OCI-LY7 (cell line): Measurements from ENCODE around the gene NLGN1. TPM values are rescaled to one million over a fixed set of nuclear protein-coding genes. Genes with fewer than 3 reads are reported as not detected.
A peak's percentile ranks its signal among the peaks of the same experiment; 100 is the strongest.

Experiments used
- BruUV-seq: library from RNA; stranded (reverse); fragments of 400-500 nt; replicated peaks from 2 replicates; lab custom pipeline; 2021; lab: Mats Ljungman, UMichigan
- CTCF ChIA-PET: fragments of 300-600 bp; sonication (Branson Sonifier 250); formaldehyde crosslinking; loops from one replicate; lab custom pipeline; 2022; ENCODE audit warnings: antibody characterized with exemption; ENCODE audit not compliant: unreplicated experiment; lab: Charles Lee
- POLR2A ChIA-PET: fragments of 300-600 bp; sonication (Branson Sonifier 250); formaldehyde crosslinking; loops from one replicate; lab custom pipeline; 2022; ENCODE audit warnings: antibody characterized with exemption; lab: Charles Lee
- DNase-seq: peaks from one replicate; pipeline ENCODE4 v3.0.0-alpha.2; 2015; ENCODE audit warnings: low spot score
- H2AFZ ChIP-seq: fragments of 200-600 bp; sonication (generic), shearing (Covaris generic); 2 replicates; pipeline ENCODE4 v1.6.1; 2014; ENCODE audit warnings: mild to moderate bottlenecking, antibody characterized with exemption, low read length, moderate library complexity
- H3K27ac ChIP-seq: fragments of 200-600 bp; sonication (generic); 2 replicates; pipeline ENCODE4 v1.5.1; 2014; ENCODE audit warnings: mixed run types, low read depth, mild to moderate bottlenecking, moderate library complexity, low read length, inconsistent platforms; ENCODE audit not compliant: poor library complexity, severe bottlenecking
- H3K36me3 ChIP-seq: fragments of 200-600 bp; sonication (generic); 2 replicates; pipeline ENCODE4 v1.6.1; 2014; ENCODE audit warnings: mild to moderate bottlenecking, antibody characterized with exemption, low read length, moderate library complexity, mixed read lengths; ENCODE audit not compliant: insufficient read depth
- H3K4me1 ChIP-seq: fragments of 200-600 bp; sonication (generic); 2 replicates; pipeline ENCODE4 v1.5.1; 2014; ENCODE audit warnings: mild to moderate bottlenecking, low read length; ENCODE audit not compliant: insufficient read depth, poor library complexity, severe bottlenecking
- H3K4me2 ChIP-seq: fragments of 200-600 bp; sonication (generic); 2 replicates; pipeline ENCODE4 v1.6.1; 2014; ENCODE audit warnings: mild to moderate bottlenecking, low read length
- H3K4me3 ChIP-seq: fragments of 200-600 bp; sonication (generic); 2 replicates; pipeline ENCODE4 v1.5.1; 2014; ENCODE audit warnings: mild to moderate bottlenecking, low read depth, low read length; ENCODE audit not compliant: poor library complexity, severe bottlenecking
- H3K79me2 ChIP-seq: fragments of 200-600 bp; sonication (generic); 2 replicates; pipeline ENCODE4 v1.6.1; 2016; ENCODE audit warnings: low read depth, mild to moderate bottlenecking, low read length, moderate library complexity, mixed read lengths; ENCODE audit not compliant: insufficient read depth
- H3K9me2 ChIP-seq: fragments of 200-600 bp; sonication (generic); 2 replicates; pipeline ENCODE4 v1.6.1; 2016; ENCODE audit warnings: mild to moderate bottlenecking, low read length, mixed read lengths; ENCODE audit not compliant: insufficient read depth
- H3K9me3 ChIP-seq: fragments of 200-600 bp; sonication (generic); 2 replicates; pipeline ENCODE4 v1.6.1; 2014; ENCODE audit warnings: mild to moderate bottlenecking, mixed run types, low read length, mixed read lengths
- H4K20me1 ChIP-seq: fragments of 200-600 bp; sonication (generic); 2 replicates; pipeline ENCODE4 v1.6.1; 2014; ENCODE audit warnings: mild to moderate bottlenecking, antibody characterized with exemption, low read length, moderate library complexity, mixed read lengths; ENCODE audit not compliant: insufficient read depth
- CTCF ChIP-seq: fragments of 200-600 bp; sonication (generic); conservative IDR thresholded peaks from 2 replicates; pipeline ENCODE4 v1.5.1; 2014; ENCODE audit warnings: mild to moderate bottlenecking, antibody characterized with exemption, low read length, moderate library complexity, mixed read lengths
- EZH2phosphoT487 ChIP-seq: fragments of 200-600 bp; sonication (generic); IDR thresholded peaks from 2 replicates; pipeline ENCODE4 v1.6.1; 2018; ENCODE audit warnings: low read depth, borderline replicate concordance, mild to moderate bottlenecking, mixed run types, antibody characterized with exemption, low read length, moderate library complexity, mixed read lengths
- intact Hi-C: fragments of 100-400 bp; cut with micrococcal nuclease; formaldehyde crosslinking; loops from one replicate; pipeline ENCODE4 v1.10.0; 2022; ENCODE audit not compliant: unreplicated experiment
- total RNA-seq, 2 experiments: library from RNA; depleted of rRNA in 1 of 2; stranded (reverse); fragments of >200 nt in 1 of 2; shearing (Covaris generic) in 1 of 2; gene quantifications; 2 replicates each; pipeline ENCODE4 v1.2.3, GENCODE V29; 2014 to 2022

NLGN1 gene
- total RNA-seq, 2 experiments from 2014 or later: not detected

GRCh38 chr3:173513123-173513522 is 115.6 kb downstream of the NLGN1 start:
- BruUV-seq: no TSS peak
- intact Hi-C loops: no loop called here
- Histone ChIP-seq H3K27ac (no peak overlapping the region), H4K20me1 (no peaks in the 10 kb centered on the region), H2AFZ (no peak overlapping the region), H3K4me3 (no peak overlapping the region), H3K9me2 (no peaks in the 10 kb centered on the region), H3K4me1 (no peaks in the 10 kb centered on the region), H3K36me3 (no peaks in the 10 kb centered on the region), H3K9me3 (no peaks in the 10 kb centered on the region), H3K4me2 (no peak overlapping the region), H3K79me2 (no peaks in the 10 kb centered on the region)
- no peak for TF ChIP-seq EZH2phosphoT487
- no peak for TF ChIP-seq CTCF
- ChIA-PET POLR2A (no interaction called here), CTCF (no interaction called here)
- DNase-seq: no peak

GRCh38 chr3:173529062-173529711 is 131.6 kb downstream of the NLGN1 start:
- no TSS peak for BruUV-seq
- Histone ChIP-seq H3K79me2 (no peaks in the 10 kb centered on the region), H2AFZ (no peak overlapping the region), H3K27ac (no peak overlapping the region), H3K36me3 (no peaks in the 10 kb centered on the region), H3K4me1 (no peaks in the 10 kb centered on the region), H3K9me2 (no peaks in the 10 kb centered on the region), H3K4me2 (no peak overlapping the region), H4K20me1 (no peaks in the 10 kb centered on the region), H3K9me3 (no peaks in the 10 kb centered on the region), H3K4me3 (no peak overlapping the region)
- intact Hi-C loops: no loop called here
- peak; percentile 72 for TF ChIP-seq CTCF
- no peak for TF ChIP-seq EZH2phosphoT487
- DNase-seq: peak; percentile 26
- ChIA-PET POLR2A (no interaction called here), CTCF (no interaction called here)

DNA sequence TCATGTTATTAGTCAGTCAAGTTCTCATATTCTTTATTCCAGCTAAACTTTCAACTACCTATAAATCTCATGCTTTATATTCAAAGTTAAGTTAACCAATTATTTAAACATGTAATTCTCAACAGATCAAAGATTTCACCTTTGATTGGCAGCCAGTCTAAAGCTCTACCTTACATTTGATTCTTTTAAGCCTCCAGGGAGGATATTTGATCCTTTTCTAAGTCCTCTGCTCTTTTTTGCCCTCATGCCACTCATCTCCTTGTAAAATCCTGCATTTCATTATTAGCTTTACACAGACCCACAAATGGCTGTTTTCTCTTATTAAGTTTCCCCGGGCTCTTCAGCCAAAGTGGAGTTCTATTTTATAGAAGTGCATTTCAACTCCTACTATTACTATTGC is 134.1 kb downstream of the NLGN1 start:
- H2AFZ ChIP-seq: no peak overlapping the region
- TF ChIP-seq CTCF (no peak), EZH2phosphoT487 (no peak)
- ChIA-PET CTCF (no interaction called here), POLR2A (no interaction called here)
- no peak overlapping the region for H3K27ac ChIP-seq
- intact Hi-C loops: no loop called here
- no peaks in the 10 kb centered on the region for H3K36me3 ChIP-seq
- no peak for DNase-seq
- no peaks in the 10 kb centered on the region for H3K9me3 ChIP-seq
- no peaks in the 10 kb centered on the region for H3K79me2 ChIP-seq
- H4K20me1 ChIP-seq: no peaks in the 10 kb centered on the region
- no peak overlapping the region for H3K4me2 ChIP-seq
- H3K4me3 ChIP-seq: no peak overlapping the region
- no peaks in the 10 kb centered on the region for H3K9me2 ChIP-seq
- no TSS peak for BruUV-seq
- H3K4me1 ChIP-seq: no peaks in the 10 kb centered on the region
